HG03378 (cell line): ENCODE data around the gene TRMT1.

ENCODE experiments used
- ATAC-seq: cut with Tn5 transposase; IDR thresholded peaks from one replicate; pipeline ENCODE4 v1.9.1; 2021; ENCODE audit warnings: mild to moderate bottlenecking, moderate library complexity; ENCODE audit not compliant: unreplicated experiment

The TRMT1 gene

GRCh38 chr19:13074378-13074777 is 42.2 kb downstream of the TRMT1 start:
- ATAC-seq, result no peak

DNA sequence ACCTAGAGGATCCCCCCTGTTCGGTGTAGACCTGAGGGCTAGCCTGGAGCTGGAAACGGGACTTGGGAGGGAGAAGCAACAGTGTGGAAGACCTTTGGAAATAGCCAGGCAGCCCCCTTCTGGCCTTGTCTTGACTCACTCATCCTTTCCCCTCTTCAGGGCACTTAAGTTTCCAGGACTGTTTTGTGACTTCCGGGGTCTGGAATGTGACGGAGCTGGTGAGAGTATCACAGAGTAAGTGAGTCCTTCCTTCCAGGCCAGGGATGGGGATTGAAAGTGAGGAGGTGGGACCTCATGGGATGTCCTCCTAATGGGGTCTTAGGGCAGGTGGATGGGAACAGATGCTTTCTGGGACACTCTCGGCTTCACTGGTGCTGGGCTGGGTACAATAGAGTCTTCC is 43.3 kb downstream of the TRMT1 start:
- no peak for ATAC-seq

GRCh38 chr19:13072188-13072908 is 44.2 kb downstream of the TRMT1 start:
- no peak for ATAC-seq

- no peak for ATAC-seq
These were observed 44.9 kb downstream of the TRMT1 start for GRCh38 chr19:13071444-13072187.

DNA sequence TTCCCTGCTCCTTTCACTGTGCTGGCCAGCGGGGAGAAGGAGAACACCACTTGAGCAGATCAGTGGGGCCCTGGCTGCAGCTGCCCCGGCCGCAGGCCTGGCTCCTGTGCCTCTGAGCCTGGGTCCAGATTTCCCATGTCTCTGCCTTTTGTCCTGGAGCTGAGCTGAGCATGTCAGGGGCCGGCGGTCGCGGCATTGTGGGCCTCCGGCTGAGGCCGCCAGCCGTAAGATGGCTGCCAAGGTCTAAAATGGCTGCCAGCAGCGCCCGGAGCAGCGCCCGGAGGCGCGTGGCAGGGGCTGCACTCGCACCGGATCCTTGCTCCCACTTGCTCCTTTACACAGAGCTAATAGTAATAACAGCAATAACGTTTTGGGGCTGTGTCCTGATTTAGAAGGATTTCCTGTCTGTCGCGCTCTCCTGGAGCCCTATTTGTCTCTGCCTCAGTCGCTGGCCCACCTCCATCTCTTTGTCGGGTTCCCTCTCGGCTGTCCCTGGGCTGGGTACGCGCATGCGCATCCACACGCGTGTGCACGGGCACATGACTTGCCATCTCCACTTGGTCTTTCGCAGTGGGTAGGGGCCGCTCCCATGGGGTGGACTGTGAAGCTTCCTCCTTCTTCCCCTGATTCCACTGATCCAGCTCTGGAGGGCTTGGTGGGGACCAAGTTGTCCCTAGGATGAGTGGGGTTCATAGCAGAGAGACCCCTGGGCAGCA is 46.0 kb downstream of the TRMT1 start:
- ATAC-seq, result no peak

DNA sequence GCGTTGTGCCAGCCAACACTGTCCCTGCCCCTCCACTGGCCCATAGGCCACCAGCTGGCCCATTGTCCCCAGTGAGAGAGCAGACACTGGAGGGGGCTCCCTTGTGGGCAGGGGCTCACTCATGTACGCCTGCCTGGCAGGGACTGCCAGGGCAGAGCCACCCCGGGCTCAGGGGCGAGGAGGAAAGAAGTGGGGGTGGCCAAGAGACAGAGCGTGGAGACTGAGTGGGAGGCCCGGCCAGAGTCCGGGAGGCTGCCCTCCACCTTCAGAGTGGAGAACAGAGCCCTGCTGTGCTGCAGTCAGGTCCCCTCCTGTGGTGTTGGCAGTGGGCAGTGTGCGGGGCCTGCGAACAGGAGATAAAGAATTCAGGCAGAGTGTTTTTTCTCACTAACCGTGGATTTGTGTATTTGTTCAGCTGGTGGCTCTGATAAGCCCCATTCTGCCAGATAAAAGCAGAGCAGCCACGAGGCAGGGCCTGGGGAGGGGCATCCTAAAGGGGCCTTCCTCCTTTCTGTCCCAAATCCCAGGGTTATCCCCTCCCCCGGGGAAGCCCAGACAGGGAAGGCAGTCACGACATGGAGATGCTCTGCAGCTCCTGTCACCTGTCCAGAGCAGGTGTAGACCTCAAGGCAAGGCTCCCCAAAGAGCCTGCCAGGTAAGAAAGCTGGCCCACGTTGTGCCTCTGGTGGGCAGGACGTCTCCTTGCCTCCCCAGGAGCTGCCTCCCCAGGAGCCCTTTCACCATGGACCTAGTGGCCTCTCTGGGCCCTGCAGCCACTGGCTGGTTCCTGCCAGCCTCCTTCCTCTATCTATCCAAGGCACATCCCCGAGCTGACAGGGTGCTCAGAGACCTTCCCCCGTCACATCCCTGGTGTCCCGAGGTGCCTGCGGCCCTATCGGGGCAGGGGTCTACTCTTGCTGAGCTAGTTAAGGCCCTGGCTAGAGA is 46.9 kb downstream of the TRMT1 start:
- no peak for ATAC-seq

DNA sequence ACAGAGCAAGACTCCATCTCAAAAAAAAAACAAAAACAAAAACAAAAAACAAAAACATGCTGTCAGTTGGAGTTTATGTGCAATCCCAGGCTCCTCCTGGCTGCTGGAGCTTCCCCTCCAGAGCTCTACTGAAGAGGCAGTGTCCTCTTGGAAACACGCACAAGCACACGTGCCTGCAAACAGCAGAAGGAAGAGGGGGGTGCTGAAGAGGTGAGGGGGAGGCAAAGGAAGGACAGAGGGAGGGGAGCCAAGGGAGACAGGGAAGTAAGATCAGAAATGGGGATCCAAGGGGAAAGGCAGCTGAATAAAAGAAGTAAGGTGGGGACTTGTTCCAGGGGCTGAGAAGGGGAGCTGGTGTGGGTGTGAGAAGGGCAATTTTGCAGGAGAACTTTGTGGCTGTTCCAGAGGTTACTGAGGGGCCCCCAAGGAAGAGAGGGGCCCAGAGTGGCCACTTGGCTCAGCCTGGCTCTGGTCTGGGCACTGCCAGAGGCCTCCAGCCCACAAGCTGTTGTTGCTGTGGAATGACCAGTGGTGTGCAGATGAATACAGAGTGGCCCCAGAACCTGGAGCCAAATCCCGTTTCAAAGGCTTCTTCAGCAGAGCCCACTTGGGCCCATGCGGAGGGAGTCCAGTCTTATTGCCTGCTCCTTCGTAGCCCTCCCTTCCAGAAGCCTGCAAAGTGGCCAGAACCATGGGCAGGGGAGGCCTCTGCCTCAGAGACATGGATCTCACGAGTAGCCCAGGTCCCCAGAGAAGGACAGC is 48.3 kb downstream of the TRMT1 start:
- ATAC-seq, result no peak

- ATAC-seq, result no peak
These were observed 49.4 kb downstream of the TRMT1 start for GRCh38 chr19:13066933-13067807.

- ATAC-seq, result no peak
These were observed 50.3 kb downstream of the TRMT1 start for GRCh38 chr19:13066226-13066625.

DNA sequence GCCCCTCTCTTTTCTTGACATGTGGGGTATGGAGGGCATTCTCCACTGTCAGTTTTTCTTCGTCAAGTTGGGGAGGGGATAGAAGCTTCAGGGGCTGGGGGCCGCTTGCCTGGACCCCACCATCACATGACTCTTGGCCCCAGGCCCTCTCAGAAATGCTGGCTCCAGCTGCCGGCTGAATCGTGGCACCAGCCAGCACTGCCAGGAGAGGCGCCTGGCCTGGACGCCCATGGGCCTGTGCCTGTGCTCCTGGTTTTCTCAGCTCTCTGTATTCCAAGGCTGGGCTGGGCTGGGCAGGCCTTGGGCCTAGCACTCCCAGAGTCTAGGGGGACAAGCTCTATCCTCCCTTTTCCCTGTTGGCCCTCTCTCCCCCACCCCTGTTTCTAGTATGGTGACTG is 52.4 kb downstream of the TRMT1 start:
- no peak for ATAC-seq

DNA sequence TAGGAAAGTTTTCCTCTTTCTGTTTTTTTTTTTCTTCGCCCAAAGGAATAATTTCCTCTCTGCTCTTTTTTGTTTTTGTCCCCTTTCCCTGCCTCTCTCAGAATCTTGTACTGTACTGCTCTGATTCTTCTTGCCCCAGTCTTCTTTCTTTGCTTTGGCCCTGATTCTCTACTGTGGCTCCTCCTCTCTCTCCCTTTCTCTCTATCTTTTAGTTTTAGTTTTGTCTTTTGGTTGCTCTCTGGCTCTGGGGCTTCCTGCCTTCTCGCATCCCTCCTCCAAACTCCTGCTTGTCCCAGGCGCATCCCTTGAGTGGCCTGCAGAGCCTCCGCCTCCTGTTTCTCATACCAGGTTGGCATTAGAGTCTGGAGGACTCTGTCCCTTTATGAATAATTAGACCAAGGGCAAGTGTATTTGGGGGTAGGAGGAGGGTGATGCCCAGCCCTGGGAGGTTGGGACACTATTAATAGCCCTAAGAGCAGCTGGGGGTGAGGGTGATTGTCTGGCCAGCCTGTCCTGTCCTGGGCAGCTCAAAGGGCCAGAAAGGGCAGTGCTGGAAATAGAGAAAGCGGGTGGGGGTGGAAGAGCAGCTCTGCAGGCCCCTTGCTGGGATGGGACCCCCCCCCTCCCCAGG is 53.0 kb downstream of the TRMT1 start:
- ATAC-seq, result no peak

- no peak for ATAC-seq
These were observed 54.2 kb downstream of the TRMT1 start for GRCh38 chr19:13062317-13062716.

GRCh38 chr19:13060964-13061927 is 55.3 kb downstream of the TRMT1 start:
- no peak for ATAC-seq

- ATAC-seq, result no peak
These were observed 56.1 kb downstream of the TRMT1 start for GRCh38 chr19:13060233-13060963.

DNA sequence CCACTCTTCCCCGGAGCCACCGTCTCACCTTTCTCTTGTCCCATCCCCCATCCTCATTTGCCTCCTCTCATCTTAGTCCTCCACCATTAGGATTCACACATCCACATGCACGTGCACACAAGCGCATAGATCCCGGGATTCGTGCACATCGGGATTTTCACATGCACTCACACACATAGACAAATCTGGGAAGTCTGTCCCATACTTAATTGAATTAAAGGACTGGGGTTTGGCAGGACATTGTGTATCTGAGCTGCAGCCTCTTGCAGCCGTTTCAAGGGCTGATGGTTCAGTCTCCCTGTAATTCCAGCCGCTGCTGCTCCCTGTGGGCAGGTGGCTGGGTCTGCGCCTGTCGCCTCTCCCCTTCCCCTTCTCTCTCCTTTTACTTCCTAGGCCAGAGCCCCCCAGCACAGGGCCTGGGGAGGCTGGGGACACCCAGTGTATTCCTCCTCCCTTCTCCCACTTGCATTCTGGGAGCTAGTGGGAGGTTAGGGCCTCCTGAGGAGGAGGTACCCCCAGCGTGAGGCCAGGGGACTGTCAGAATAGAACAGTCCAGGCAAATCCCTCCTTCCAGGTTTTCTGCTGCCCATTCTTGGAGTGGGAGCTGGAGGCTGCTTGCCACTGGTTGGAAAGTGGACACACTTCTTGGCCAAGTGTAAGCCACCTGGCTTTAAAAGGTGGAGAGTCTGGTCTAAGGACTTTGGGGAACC is 57.4 kb downstream of the TRMT1 start:
- ATAC-seq, result no peak

DNA sequence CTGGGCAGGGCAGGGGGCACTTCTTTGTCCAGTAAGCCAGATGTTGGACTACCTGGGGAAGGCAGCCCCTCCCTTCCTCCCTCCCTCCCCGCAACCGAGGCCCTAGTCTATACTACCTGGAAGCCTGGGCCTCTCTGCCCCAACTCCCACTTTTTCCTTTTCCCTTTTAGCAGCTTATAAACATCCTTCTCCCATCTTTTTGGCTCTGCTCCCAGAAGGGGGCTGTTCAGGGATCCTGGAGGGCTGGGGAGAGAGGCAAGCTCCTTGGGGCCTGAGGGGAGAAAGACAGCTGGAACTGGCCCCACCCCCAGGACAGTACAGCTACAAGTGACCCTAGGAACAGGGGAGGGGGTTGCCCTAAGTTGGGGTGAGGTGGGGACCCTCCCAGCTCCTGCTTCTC is 58.8 kb downstream of the TRMT1 start:
- no peak for ATAC-seq
